SK-N-SH (cell line): Measurements from ENCODE around the gene LTBR.
A peak's percentile ranks its signal among the peaks of the same experiment; 100 is the strongest.

Experiments used
- CTCF ChIP-seq: fragments of 200-600 bp; sonication (generic); IDR thresholded peaks from 2 replicates; pipeline ENCODE4 v1.6.1; 2017; ENCODE audit warnings: antibody characterized with exemption, mild to moderate bottlenecking, moderate library complexity
- EZH2phosphoT487 ChIP-seq: fragments of 200-600 bp; sonication (generic); IDR thresholded peaks from 2 replicates; pipeline ENCODE4 v1.6.1; 2017; ENCODE audit warnings: low read depth, mixed run types, mild to moderate bottlenecking, antibody characterized with exemption, moderate library complexity, borderline replicate concordance
- FOSL2 ChIP-seq: IDR thresholded peaks from 2 replicates; pipeline ENCODE4 v1.4.0; 2012; ENCODE audit warnings: low read depth, mild to moderate bottlenecking, moderate library complexity, borderline replicate concordance
- MAX ChIP-seq: IDR thresholded peaks from 2 replicates; pipeline ENCODE4 v1.4.0; 2012; ENCODE audit warnings: low read depth
- MXI1 ChIP-seq: IDR thresholded peaks from 2 replicates; pipeline ENCODE4 v1.6.1; 2012; ENCODE audit warnings: mild to moderate bottlenecking, low read depth, low read length, improper control_type of control experiment
- PBX3 ChIP-seq: IDR thresholded peaks from 2 replicates; pipeline ENCODE4; 2012
- REST ChIP-seq: IDR thresholded peaks from 2 replicates; pipeline ENCODE4 v1.6.1; 2012; ENCODE audit warnings: mild to moderate bottlenecking, low read depth, low read length, moderate library complexity
- SIN3A ChIP-seq: IDR thresholded peaks from 2 replicates; pipeline ENCODE4 v1.6.1; 2012; ENCODE audit warnings: low read depth, mild to moderate bottlenecking, low read length, moderate library complexity, borderline replicate concordance
- TAF1 ChIP-seq: IDR thresholded peaks from 2 replicates; pipeline ENCODE4 v1.6.1; 2012; ENCODE audit warnings: low read depth, mild to moderate bottlenecking, low read length, moderate library complexity, borderline replicate concordance
- ZBTB33 ChIP-seq: IDR thresholded peaks from 2 replicates; pipeline ENCODE4 v1.4.0; 2012; ENCODE audit warnings: low read depth, borderline replicate concordance

- no peak for TF ChIP-seq CTCF
- TF ChIP-seq PBX3 = peak; percentile 79
- TF ChIP-seq MAX = no peak
- peak; percentile 90 for TF ChIP-seq FOSL2
- no peak for TF ChIP-seq SIN3A
- no peak for TF ChIP-seq MXI1
- TF ChIP-seq TAF1 = no peak
- no peak for TF ChIP-seq ZBTB33
- TF ChIP-seq EZH2phosphoT487 = no peak
- TF ChIP-seq REST = no peak
Measured at GRCh38 chr12:6345319-6346091, 38.5 kb upstream of the LTBR start.
